ENCODE results near the gene EDEM1. TPM values are rescaled to one million over a fixed set of nuclear protein-coding genes. Genes with fewer than 3 reads are reported as not detected.
"Not testable (repeated sequence)": the region's sequence is repeated elsewhere in the genome, so short reads cannot be mapped to it uniquely, and the experiment has no call there.

The EDEM1 gene
- 20.3 TPM for total RNA-seq

GRCh38 chr3:5187156-5187919 is at the start of gene EDEM1:
TSS of gene EDEM1 (plus strand) at chr3:5187707. CDS start at chr3:5187806, 99 bp downstream.
- peak; percentile 84 for DNase-seq

DNA sequence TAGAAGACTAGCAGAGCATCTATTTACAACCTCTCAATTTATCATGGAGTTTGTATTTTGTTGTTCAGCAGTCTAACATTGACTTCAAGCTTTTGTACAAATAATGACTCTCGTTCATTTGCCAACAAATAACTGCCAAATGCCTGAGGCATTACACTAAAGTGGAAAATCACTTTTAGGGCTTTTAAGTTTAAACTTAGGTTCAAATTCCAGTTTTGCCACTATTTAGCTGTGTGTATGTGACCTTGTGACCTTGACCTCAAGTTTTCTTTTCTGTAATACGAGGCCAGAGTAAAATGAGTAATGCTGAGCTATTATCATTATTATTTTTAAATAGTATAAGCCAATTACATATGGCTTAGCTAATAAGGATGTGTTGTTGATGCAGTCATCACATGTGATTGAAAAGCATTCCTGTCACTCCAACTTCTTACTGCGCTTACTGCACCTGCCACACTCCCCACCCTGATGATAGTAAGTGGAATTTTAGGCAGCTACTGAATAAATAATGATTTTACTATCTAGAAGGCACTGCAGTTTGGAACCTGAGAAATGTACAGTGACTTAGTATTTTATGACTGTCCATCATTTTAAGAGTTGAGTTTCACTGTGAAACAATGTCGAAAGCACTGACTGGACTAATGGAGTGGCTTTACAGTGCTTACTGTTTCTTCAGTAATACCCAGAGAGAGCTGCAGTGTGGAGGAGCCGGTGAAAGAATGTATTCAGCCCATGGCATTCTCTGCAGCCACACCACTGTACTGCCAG is 49.1 kb upstream of the EDEM1 start:
- DNase-seq, result no peak

GRCh38 chr3:5140230-5140621 is 47.3 kb upstream of the EDEM1 start:
- DNase-seq, result no peak

GRCh38 chr3:5140839-5141238 is 46.7 kb upstream of the EDEM1 start:
- no peak for DNase-seq

DNA sequence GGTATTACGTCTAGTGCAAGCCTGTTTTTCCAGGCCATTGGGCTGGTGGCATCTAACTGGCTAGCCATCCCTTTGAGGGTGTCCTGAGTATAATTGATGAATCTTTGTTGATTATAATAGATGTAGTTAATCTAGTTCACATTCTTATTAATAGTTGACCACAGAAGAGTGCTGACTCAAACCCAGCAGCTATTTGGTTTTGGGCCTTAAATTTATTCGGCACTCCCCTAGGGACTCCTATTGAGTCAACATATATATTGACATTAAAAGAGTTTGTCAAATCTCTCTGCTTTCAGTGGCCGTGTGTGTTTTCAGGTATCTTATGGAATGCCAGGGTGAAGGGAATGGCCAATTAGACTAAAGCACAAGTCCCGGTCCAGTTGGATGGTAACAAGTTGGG is 45.7 kb upstream of the EDEM1 start:
- no peak for DNase-seq

DNA sequence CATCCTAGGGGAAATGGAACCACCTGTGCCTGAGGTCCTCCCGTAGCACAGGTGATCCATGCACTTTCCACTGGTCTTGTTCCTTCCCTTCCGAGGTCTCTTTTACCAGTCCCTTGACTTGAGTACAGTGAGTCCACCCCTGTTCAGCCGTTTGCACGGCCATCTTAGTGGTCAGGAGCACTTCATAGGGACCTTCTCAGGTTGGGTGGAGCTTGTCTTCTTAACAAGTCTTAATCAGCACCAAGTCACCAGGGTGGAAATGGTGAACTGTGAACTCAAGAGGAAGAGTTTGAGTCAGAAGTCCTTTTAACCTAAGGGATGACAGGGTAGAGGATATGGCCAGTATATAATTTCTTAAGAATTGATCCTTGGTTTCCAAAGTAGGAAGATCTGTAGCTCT is 44.0 kb upstream of the EDEM1 start:
- no peak for DNase-seq

GRCh38 chr3:5144316-5144994 is 43.1 kb upstream of the EDEM1 start:
- DNase-seq, result no peak

- DNase-seq, result no peak
These were observed 42.4 kb upstream of the EDEM1 start for GRCh38 chr3:5145120-5145519.

DNA sequence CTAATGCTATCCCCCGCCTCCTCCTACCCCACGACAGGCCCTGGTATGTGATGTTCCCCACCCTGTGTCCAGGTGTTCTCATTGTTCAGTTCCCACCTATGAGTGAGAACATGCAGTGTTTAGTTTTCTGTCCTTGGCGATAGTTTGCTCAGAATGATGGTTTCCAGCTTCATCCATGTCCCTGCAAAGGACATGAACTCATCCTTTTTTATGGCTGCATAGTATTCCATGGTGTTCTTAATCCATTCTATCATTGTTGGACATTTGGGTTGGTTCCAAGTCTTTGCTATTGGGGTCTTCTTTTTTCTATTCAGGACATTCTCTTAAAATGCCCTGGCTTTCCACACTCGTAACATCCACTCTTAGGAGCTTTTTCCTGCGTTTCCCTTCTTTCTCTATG is 40.4 kb upstream of the EDEM1 start:
- not testable (repeated sequence) for DNase-seq

DNA sequence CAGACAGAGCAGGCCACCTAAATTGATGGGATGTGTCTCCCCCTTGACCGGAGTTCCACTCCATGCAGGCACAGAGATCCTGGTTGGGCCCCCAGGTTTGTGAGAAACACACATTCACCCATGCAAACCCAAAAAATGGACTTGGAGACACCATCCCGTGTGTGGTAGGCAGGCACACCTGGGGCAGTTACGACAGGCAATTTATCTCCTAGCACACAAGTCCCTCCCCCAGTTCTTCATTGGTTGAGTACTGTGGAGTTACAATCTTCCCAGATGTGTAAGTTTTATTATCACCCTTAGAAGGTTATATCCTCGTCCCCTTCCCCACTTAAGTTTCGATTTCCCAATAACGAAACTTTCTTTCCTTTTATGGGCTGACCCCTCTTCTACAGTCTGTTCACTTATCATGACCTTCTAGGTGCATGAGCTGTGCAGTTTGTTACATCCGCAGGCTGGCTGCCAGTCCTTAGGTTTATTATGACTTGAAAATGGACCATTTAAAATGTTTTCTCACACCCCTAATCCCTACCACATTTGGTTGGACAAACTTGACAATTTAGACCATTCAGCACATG is 38.1 kb upstream of the EDEM1 start:
- DNase-seq, result no peak

DNA sequence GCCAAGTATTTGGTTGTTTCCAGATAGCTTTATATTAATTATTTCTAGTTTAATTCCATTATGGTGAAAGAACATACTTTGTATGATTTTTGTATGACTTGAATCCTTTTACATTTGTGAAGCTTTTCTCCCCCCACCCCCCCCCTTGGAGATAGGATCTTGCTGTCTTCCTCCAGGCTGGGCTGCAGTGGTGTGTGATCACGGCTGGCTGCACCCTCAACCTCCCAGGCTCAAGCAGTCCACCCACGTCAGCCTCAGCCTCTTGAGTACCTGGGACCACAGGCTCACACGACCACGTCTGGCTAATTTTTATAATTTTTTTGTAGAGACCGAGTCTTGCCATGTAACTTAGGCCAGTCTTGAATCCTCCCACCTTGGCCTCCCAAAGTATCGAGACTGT is 35.9 kb upstream of the EDEM1 start:
- DNase-seq, result no peak

DNA sequence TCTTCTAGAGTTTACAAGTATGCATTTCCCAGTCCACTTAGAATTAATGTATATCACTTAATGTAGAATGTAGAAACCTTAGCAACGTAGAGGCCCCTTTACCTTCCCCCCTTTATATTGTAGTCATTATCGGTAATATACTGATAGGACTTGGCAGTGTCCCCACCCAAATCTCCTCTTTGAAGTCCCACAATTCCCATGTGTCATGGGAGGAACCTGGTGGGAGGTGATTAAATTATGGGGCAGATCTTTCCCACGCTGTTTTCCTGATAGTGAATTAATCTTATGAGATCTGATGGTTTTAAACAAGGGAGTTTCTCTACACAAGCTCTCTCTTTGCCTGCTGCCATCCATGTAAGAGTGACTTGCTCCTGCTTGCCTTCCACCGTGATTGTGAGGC is 34.4 kb upstream of the EDEM1 start:
- no peak for DNase-seq

- DNase-seq, result no peak
These were observed 32.3 kb upstream of the EDEM1 start for GRCh38 chr3:5155241-5155640.

- DNase-seq, result no peak
These were observed 27.2 kb upstream of the EDEM1 start for GRCh38 chr3:5160321-5160720.

GRCh38 chr3:5160940-5161858 is 26.3 kb upstream of the EDEM1 start:
- DNase-seq, result no peak

- no peak for DNase-seq
These were observed 25.4 kb upstream of the EDEM1 start for GRCh38 chr3:5162102-5162501.

DNA sequence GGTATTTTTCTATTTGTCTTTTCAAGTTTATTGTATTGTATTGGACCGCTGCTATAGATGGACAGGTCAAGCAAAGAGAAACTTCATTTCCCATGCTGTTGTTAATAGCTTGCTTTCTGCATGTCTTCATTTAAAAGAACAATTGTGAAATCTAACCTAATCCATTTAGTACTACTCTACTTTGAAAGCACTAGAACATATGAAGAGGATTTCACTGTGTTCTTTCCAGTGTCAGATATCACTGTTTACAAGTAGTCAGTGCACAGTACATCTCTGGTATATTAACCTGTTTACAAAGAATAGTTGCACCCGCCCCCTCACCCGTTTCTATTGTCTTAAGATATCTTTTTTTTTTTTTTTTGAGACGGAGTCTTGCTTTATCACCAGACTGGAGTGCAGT is 21.8 kb upstream of the EDEM1 start:
- DNase-seq, result no peak

DNA sequence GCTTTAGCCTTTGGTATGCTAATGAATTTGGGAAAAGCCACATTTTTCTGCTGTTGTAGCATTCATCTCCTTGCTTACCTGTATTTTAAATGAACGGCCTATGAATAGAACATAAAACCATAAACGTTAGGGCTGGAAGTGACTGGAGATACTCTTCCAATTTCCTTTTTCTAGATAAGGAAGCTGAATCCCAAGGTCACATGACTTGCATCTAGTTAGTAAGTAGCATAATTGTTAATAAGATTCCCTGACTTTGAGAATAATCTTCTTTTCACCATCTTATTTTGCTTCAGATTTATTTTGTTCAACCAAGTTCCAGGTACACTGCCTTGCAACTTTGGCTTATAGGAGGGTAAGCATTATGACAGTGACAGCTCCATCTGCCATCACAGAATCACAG is 20.7 kb upstream of the EDEM1 start:
- no peak for DNase-seq

GRCh38 chr3:5168110-5168509 is 19.4 kb upstream of the EDEM1 start:
- no peak for DNase-seq

DNA sequence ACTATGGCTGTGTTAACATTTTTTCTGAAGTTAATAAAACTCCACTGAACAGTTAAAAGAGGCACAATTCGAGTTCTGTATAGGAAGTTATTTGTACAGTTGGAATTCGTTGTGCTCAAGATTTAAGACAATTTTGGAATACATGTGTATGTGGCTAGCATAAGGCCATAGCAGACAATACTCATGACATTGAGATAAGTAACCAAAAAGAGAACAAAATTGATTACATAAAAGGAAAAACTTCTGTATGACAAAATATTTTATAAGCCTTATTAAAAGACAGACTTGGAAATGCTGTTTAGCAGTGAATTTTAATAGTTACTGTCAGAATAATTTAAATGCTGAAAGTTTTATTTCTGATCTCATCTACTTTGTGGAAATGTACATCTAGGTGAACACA is 17.7 kb upstream of the EDEM1 start:
- no peak for DNase-seq

DNA sequence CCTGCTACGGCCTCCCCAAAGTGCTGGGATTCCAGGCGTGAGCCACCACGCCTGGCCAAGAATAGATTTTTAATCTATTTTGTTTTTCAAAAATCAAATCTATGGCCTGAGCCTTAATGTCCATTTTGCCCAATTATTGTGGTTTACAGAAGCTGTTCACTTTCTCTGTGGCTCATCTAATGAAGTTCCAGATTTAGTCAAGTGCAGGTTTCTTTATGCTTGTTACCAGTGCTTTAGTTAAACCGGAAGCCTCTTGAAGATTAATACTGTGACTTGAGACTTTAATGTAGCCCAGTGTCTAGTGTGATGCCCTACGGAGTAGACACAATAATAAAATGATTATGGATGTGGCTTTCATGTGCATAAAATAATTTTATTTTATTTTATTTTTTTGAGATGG is 16.5 kb upstream of the EDEM1 start:
- DNase-seq, result no peak

GRCh38 chr3:5172018-5172417 is 15.5 kb upstream of the EDEM1 start:
- DNase-seq, result no peak

Data from skin of body (tissue), 2 donors.